Keratinocyte (primary cell): Measurements from ENCODE around the gene TRABD2B. TPM values are rescaled to one million over a fixed set of nuclear protein-coding genes. Genes with fewer than 3 reads are reported as not detected.

Source experiments
- DNase-seq: peaks from one replicate; pipeline ENCODE4 v3.0.0-alpha.2; 2011; ENCODE audit warnings: low read depth, missing footprints, low spot score
- FAIRE-seq: peaks from 2 replicates; lab custom pipeline; 2011; peaks lifted over from hg19 to GRCh38; lab: Jason Lieb, UNC
- H2AFZ ChIP-seq: 2 replicates; pipeline ENCODE4 v1.6.0; 2012; ENCODE audit warnings: low read length, control low read depth, inconsistent platforms; ENCODE audit not compliant: control insufficient read depth
- H3K27ac ChIP-seq: 2 replicates; pipeline ENCODE4 v1.5.1; 2011; ENCODE audit warnings: low read length; ENCODE audit not compliant: control insufficient read depth, insufficient read depth
- H3K27me3 ChIP-seq: 3 replicates; pipeline ENCODE4 v1.6.0; 2011; ENCODE audit warnings: low read length; ENCODE audit not compliant: control insufficient read depth, insufficient read depth; ENCODE audit errors: extremely low read depth
- H3K36me3 ChIP-seq, 2 experiments: 2 replicates in 1 of 2; 3 replicates in 1 of 2; pipeline ENCODE4 v1.5.1; 2011; ENCODE audit warnings: low read length in 2 of 2, mild to moderate bottlenecking in 1 of 2; ENCODE audit not compliant: control insufficient read depth in 2 of 2, insufficient read depth in 2 of 2; ENCODE audit errors: extremely low read depth in 1 of 2
- H3K4me1 ChIP-seq: 3 replicates; pipeline ENCODE4 v1.5.1; 2011; ENCODE audit warnings: low read length; ENCODE audit not compliant: control insufficient read depth, insufficient read depth; ENCODE audit errors: extremely low read depth
- H3K4me2 ChIP-seq: 3 replicates; pipeline ENCODE4 v1.6.0; 2011; ENCODE audit warnings: low read depth, low read length; ENCODE audit not compliant: control insufficient read depth, insufficient read depth; ENCODE audit errors: extremely low read depth
- H3K4me3 ChIP-seq, 3 experiments: fragments of 200-600 bp in 1 of 3; sonication (generic) in 1 of 3; 2 replicates in 2 of 3; 3 replicates in 1 of 3; pipeline ENCODE4 v1.5.1; 2011 to 2016; ENCODE audit warnings: low read length in 3 of 3, mild to moderate bottlenecking in 3 of 3, control low read depth in 2 of 3, inconsistent platforms in 1 of 3, low read depth in 1 of 3, mixed read lengths in 1 of 3, mixed run types in 1 of 3, moderate library complexity in 1 of 3; ENCODE audit not compliant: control insufficient read depth in 2 of 3, insufficient read depth in 2 of 3; ENCODE audit errors: extremely low read depth in 1 of 3
- H3K79me2 ChIP-seq: 2 replicates; pipeline ENCODE4 v1.6.0; 2012; ENCODE audit warnings: low read length; ENCODE audit not compliant: control insufficient read depth, insufficient read depth
- H3K9ac ChIP-seq: 3 replicates; pipeline ENCODE4 v1.6.0; 2011; ENCODE audit warnings: low read length; ENCODE audit not compliant: control insufficient read depth, insufficient read depth; ENCODE audit errors: extremely low read depth
- H3K9me1 ChIP-seq: 3 replicates; pipeline ENCODE4 v1.6.0; 2011; ENCODE audit warnings: low read length; ENCODE audit not compliant: control insufficient read depth, insufficient read depth; ENCODE audit errors: extremely low read depth
- H3K9me3 ChIP-seq: 2 replicates; pipeline ENCODE4 v1.5.1; 2012; ENCODE audit warnings: low read depth, low read length; ENCODE audit not compliant: control insufficient read depth
- H4K20me1 ChIP-seq: 3 replicates; pipeline ENCODE4 v1.6.0; 2011; ENCODE audit warnings: low read length; ENCODE audit not compliant: control insufficient read depth, insufficient read depth; ENCODE audit errors: extremely low read depth
- CTCF ChIP-seq, 3 experiments: IDR thresholded peaks in 1 of 3; conservative IDR thresholded peaks in 1 of 3; optimal IDR thresholded peaks in 1 of 3; 2 replicates in 2 of 3; 3 replicates in 1 of 3; pipeline versions ENCODE3 to v1.5.1; 2011; ENCODE audit warnings: low read length in 3 of 3, mild to moderate bottlenecking in 3 of 3, moderate library complexity in 2 of 3, control low read depth in 1 of 3, inconsistent platforms in 1 of 3; ENCODE audit not compliant: insufficient read depth in 2 of 3; ENCODE audit errors: extremely low read depth in 1 of 3
- EZH2 ChIP-seq: IDR thresholded peaks from one replicate; pipeline ENCODE4 v1.6.1; 2012; ENCODE audit warnings: inconsistent platforms, mild to moderate bottlenecking, low read length, moderate library complexity
- dilution Hi-C: fragments of 300-500 bp; cut with MboI; formaldehyde crosslinking; loops from one replicate; pipeline ENCODE4 v1.7.0; 2020; ENCODE audit warnings: low sequenced_read_pairs; ENCODE audit not compliant: extremely low pct_ligation_motif_present
- polyA plus RNA-seq, 5 experiments: library from polyadenylated mRNA; depleted of rRNA in 3 of 5; stranded (reverse) in 3 of 5; stranded (forward) in 1 of 5; unstranded in 1 of 5; fragments of >200 nt; gene quantifications; 1 replicate in 1 of 5; 2 replicates in 3 of 5; 3 replicates in 1 of 5; pipeline versions ENCODE4 v1.2.1 to v1.2.3, GENCODE V29; 2011 to 2012; ENCODE audit warnings: missing spikeins in 2 of 5, low read depth in 1 of 5, low replicate concordance in 1 of 5

TRABD2B gene
- polyA plus RNA-seq, 1 donor (not counting 4 experiments of a cell fraction or from before 2014, with no cell fraction given): 0.13 TPM

- FAIRE-seq: no peak
- H2AFZ ChIP-seq: no peak overlapping the region
These were observed 225.4 kb downstream of the TRABD2B start for GRCh38 chr1:47771751-47772150.

GRCh38 chr1:47769983-47770382 lies 227.2 kb downstream of the TRABD2B start:
- Histone ChIP-seq H3K79me2 (no peaks in the 10 kb centered on the region), H4K20me1 (no peaks in the 10 kb centered on the region), H3K27ac (no peak overlapping the region), H2AFZ (no peak overlapping the region), H3K4me1 (no peaks in the 10 kb centered on the region), H3K36me3 (no peaks in the 10 kb centered on the region), H3K9me3 (no peaks in the 10 kb centered on the region), H3K4me2 (no peak overlapping the region), H3K4me3 (no peak overlapping the region), H3K27me3 (peaks cover 3% of the 10 kb centered on the region), H3K9me1 (no peaks in the 10 kb centered on the region), H3K9ac (no peak overlapping the region)
- DNase-seq (no peak), FAIRE-seq (no peak)
- dilution Hi-C loops: no loop called here
- TF ChIP-seq EZH2 (no peak), CTCF (optimal IDR thresholded peaks at IDR 0.05 in 1 of 3, IDR thresholded peaks at IDR 0.05 in 1 of 3, conservative IDR thresholded peaks at IDR 0.05 in 1 of 3; ENCODE audit: extremely low read depth in 1 of 3, insufficient read depth in 2 of 3, low read length in 3 of 3) (no peak)

More at GRCh38 chr1:47771751-47772150, 225.4 kb downstream of the TRABD2B start:
- no peaks in the 10 kb centered on the region for H3K79me2 ChIP-seq
- no peak overlapping the region for H3K9ac ChIP-seq
- no peaks in the 10 kb centered on the region for H3K36me3 ChIP-seq
- no peak overlapping the region for H3K4me3 ChIP-seq
- dilution Hi-C loops: no loop called here
- H3K27ac ChIP-seq: no peak overlapping the region
- no peak for TF ChIP-seq EZH2
- TF ChIP-seq CTCF (optimal IDR thresholded peaks at IDR 0.05 in 1 of 3, IDR thresholded peaks at IDR 0.05 in 1 of 3, conservative IDR thresholded peaks at IDR 0.05 in 1 of 3; ENCODE audit: extremely low read depth in 1 of 3, insufficient read depth in 2 of 3, low read length in 3 of 3): no peak
- H3K4me1 ChIP-seq: no peaks in the 10 kb centered on the region
- H3K27me3 ChIP-seq: peaks cover 3% of the 10 kb centered on the region
- H3K4me2 ChIP-seq: no peak overlapping the region
- no peaks in the 10 kb centered on the region for H3K9me3 ChIP-seq
- no peak for DNase-seq
- H3K9me1 ChIP-seq: no peaks in the 10 kb centered on the region
- no peaks in the 10 kb centered on the region for H4K20me1 ChIP-seq
